Ectodermal cell (in vitro differentiated cells): ENCODE data around the gene TM2D3. TPM values are rescaled to one million over a fixed set of nuclear protein-coding genes. Genes with fewer than 3 reads are reported as not detected.

Source experiments
- H3K27ac ChIP-seq: 2 replicates; pipeline ENCODE4 v1.7.0; 2013; ENCODE audit warnings: mild to moderate bottlenecking, low read depth, low read length; ENCODE audit not compliant: insufficient read depth, poor library complexity, severe bottlenecking
- H3K27me3 ChIP-seq: 2 replicates; pipeline ENCODE4 v1.7.0; 2013; ENCODE audit warnings: mild to moderate bottlenecking, low read length; ENCODE audit not compliant: insufficient read depth, control insufficient read depth, poor library complexity, severe bottlenecking
- H3K36me3 ChIP-seq: one replicate; pipeline ENCODE4 v1.7.0; 2013; ENCODE audit warnings: low read length; ENCODE audit not compliant: control insufficient read depth, insufficient read depth
- H3K4me1 ChIP-seq: one replicate; pipeline ENCODE4 v1.7.0; 2013; ENCODE audit warnings: low read length; ENCODE audit not compliant: control insufficient read depth, insufficient read depth
- H3K4me3 ChIP-seq: 2 replicates; pipeline ENCODE4 v1.7.0; 2013; ENCODE audit warnings: low read depth, low read length, control low read depth; ENCODE audit not compliant: insufficient read depth
- H3K9me3 ChIP-seq: 2 replicates; pipeline ENCODE4 v1.7.0; 2013; ENCODE audit warnings: mild to moderate bottlenecking, low read length, moderate library complexity; ENCODE audit not compliant: control insufficient read depth
- WGBS, 2 experiments: methylation state at CpG; one replicate each; pipeline ENCODE4 v1.1.7; 2013; ENCODE audit warnings: missing lambda C conversion rate in 2 of 2; 5-methylcytosine and 5-hydroxymethylcytosine counted together
- polyA plus RNA-seq, 4 experiments: library from polyadenylated mRNA; stranded (reverse); fragments of 50-300 nt; gene quantifications; one replicate each; pipeline ENCODE4 v1.2.3, GENCODE V29; 2013

The TM2D3 gene, protein sequence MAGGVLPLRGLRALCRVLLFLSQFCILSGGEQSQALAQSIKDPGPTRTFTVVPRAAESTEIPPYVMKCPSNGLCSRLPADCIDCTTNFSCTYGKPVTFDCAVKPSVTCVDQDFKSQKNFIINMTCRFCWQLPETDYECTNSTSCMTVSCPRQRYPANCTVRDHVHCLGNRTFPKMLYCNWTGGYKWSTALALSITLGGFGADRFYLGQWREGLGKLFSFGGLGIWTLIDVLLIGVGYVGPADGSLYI
- 35.9 TPM for polyA plus RNA-seq (2013, experiment 1 of 4)
- 37.7 TPM for polyA plus RNA-seq (2013, experiment 2 of 4)
- polyA plus RNA-seq (2013, experiment 3 of 4), result 31.6 TPM
- polyA plus RNA-seq (2013, experiment 4 of 4), result 38.1 TPM

DNA sequence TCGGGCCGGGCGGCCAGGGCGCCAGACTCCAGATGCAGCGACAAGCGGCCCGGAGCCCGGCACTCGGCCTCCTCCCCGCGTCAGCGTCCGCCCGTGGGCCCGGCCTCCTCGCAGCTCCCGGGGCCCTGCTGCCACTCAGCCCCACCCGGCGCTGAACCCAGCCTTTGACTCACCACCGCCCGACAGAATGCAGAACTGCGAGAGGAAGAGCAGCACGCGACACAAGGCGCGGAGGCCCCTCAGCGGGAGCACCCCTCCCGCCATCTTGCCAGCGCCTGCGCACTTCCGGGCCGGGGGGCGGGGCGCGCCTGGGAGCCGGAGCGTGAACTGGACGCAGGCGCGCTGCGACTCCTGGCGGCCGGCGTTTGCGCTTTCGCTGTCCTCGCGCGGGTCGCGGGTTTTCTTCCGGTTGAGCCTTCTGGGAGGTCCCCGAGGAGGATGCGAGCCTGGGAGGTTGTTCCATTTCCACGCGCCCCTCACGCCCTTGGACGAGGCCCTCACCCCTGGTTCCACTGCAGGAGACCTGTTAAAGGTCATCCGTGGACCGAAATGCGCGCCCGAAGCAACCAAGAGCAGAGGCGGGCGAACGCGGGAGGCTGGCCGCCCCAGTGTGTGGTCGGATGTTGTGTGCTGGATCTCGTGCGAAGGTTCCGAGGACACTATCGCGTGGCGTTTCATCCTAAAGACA, at the start of gene TM2D3:
Gene TM2D3 (minus strand): TSS at position 284 of the 688 bp plus-strand sequence. CDS start 20 bp downstream, at position 264.
- Histone ChIP-seq H3K4me3 (peak within 1 kb of the TSS; percentile 76), H3K27me3 (no peaks in the 10 kb centered on the region), H3K9me3 (no peaks in the 10 kb centered on the region), H3K36me3 (no peaks in the 10 kb centered on the region), H3K4me1 (no peaks in the 10 kb centered on the region), H3K27ac (peak within 1 kb of the TSS; percentile 77)
- 1% methylated on average over 75 of the region's 75 CpGs for whole genome bisulfite sequencing, 2 experiments

DNA sequence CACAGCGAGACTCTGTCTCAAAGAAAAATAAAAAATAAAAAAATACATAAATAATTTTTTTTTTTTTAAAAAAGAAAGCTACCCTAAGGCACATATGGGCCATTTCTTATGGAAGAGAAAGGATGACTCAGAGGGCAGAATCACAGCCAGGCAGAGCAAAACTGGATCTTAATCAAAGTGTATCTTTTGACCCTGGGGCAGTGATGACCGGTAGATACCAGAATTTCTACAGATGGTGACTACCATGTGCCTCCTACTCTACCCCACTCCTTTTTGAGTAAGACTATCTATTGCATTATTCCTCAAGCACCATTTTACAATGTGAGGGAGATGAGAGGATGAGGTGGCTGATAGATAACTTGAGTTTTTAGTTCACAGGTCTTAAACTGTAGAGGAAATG, 46.1 kb upstream of the TM2D3 start:
- peaks cover 2% of the 10 kb centered on the region for H3K36me3 ChIP-seq
- no peaks in the 10 kb centered on the region for H3K9me3 ChIP-seq
- H3K27ac ChIP-seq, result no peak overlapping the region
- no peaks in the 10 kb centered on the region for H3K4me1 ChIP-seq
- no peaks in the 10 kb centered on the region for H3K27me3 ChIP-seq
- 80 to 100% methylated on average over 1 of the region's 2 CpGs for WGBS, 2 experiments
- no peak overlapping the region for H3K4me3 ChIP-seq

DNA sequence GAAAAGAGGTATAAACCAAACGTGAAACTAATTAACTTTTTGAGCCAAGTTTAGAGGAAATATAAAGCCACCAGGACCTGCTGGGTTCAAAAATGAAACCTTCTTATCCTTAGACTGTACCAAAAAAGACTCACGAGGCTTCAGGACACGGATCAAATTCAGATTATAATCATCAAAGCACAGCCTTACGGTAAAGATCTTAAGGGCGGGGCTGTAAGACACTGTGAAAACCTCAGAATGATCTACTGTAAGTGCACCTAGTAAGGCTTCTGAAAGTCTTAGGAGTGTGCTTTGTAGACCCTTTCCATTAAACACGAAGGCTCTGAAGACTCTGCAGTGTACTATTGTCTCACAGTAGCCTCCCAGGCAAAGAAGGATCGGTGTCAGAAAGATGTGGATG, 45.3 kb upstream of the TM2D3 start:
- no peak overlapping the region for H3K4me3 ChIP-seq
- no peaks in the 10 kb centered on the region for H3K9me3 ChIP-seq
- H3K27me3 ChIP-seq, result no peaks in the 10 kb centered on the region
- 94 to 95% methylated on average over 7 of the region's 7 CpGs for WGBS, 2 experiments
- H3K4me1 ChIP-seq, result no peaks in the 10 kb centered on the region
- peaks cover 2% of the 10 kb centered on the region for H3K36me3 ChIP-seq
- no peak overlapping the region for H3K27ac ChIP-seq

DNA sequence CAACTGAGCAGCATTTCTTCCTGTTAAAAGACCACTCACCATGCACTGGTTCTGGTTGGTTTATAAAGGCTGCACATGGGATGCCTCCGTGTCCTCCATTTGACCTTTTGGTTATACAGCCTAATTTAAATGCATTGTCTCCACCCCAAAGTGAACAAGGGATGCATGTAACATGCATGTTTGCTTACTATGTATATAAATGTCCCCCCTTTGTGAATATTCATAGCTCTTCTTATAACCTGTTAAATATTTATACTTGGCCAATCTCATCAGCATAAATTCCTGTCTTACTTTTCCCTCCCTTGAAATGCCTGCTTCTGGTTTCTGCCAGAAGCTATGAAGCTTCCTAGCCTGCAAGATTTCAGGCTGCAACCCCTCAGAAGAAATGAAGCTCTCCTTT, 44.6 kb upstream of the TM2D3 start:
- 94 to 100% methylated on average over 1 of the region's 1 CpG for WGBS, 2 experiments
- Histone ChIP-seq H3K27me3 (no peaks in the 10 kb centered on the region), H3K9me3 (no peaks in the 10 kb centered on the region), H3K27ac (no peak overlapping the region), H3K4me1 (no peaks in the 10 kb centered on the region), H3K36me3 (peaks cover 2% of the 10 kb centered on the region), H3K4me3 (no peak overlapping the region)

DNA sequence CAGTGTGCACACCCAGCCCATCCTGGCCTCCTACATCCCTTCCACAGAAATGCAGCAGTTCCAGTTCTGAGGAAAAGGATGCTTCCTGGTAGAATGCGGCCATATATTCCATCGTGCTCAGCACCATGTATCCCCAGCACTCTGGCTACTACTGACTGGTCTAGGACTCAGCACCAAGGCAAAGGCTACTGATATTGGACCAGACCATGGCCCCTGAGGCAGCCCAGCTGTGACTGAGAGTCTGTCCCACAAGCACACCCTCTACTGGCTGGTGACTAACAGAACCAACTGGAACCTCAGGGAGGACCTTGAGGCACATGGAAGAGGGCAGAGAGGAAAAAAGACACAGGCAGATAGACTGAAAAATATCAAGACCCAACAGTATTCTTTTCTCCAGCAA, 42.1 kb upstream of the TM2D3 start:
- Histone ChIP-seq H3K4me1 (no peaks in the 10 kb centered on the region), H3K27ac (no peak overlapping the region), H3K9me3 (no peaks in the 10 kb centered on the region), H3K27me3 (no peaks in the 10 kb centered on the region), H3K4me3 (no peak overlapping the region), H3K36me3 (peaks cover 2% of the 10 kb centered on the region)
- 97% methylated on average over 2 of the region's 2 CpGs for WGBS, 2 experiments

DNA sequence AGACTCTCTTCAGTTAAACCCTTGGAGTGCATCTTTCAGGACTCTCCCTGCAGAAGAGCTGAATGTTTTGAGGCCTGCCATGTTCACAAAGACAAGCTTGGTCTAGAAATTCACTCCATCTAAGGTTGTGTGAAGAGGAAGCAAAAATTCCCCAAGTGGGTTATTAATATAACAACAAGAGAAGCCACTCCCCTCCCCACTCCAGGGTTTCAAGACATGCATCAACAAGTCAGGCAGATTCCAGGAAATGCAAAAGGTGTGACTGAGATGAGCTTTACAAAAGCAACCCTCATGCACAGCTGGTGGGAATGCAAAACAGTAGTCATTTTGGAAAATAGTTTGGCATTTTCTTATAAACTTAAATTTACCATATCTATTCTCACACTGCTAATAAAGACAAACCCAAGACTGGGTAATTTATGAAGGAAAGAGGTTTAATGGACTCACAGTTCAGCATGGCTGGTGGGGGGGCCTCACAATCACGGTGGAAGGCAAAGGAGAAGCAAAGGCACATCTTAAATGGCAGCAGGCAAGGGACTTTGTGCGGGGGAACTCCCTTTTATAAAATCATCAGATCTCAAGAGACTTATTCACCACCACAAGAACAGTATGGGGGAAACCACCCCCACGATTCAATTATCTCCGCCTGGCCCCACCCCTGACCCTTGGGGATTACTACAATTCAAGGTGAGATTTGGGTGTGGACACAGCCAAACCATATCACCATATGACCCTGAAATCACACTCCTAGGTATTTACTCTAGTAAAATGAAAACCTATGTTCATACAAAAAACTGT, 40.8 kb upstream of the TM2D3 start:
- peaks cover 2% of the 10 kb centered on the region for H3K36me3 ChIP-seq
- H3K27me3 ChIP-seq, result no peaks in the 10 kb centered on the region
- no peaks in the 10 kb centered on the region for H3K9me3 ChIP-seq
- 81 to 94% methylated on average over 4 of the region's 4 CpGs for WGBS, 2 experiments
- H3K27ac ChIP-seq, result no peak overlapping the region
- H3K4me1 ChIP-seq, result no peaks in the 10 kb centered on the region
- H3K4me3 ChIP-seq, result no peak overlapping the region

DNA sequence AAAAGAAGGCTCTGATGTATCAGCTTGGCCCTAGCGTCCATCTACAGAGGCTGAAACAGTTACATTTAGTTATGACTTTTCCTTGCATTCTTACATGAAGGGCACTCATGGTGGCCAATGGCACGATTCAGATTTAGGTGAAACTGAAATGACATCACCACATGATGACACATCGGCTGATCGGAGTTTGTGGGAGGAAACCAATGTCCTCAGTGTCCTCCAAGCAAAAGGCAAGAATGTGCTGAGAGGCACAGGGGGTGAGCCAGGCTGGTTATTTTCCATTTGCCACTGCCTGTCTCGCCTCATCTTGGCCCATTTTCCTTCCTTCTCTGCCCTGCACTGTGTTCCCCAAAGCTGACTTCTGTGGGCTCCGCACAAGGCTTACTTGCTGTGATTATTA, 37.7 kb upstream of the TM2D3 start:
- Histone ChIP-seq H3K4me3 (no peak overlapping the region), H3K4me1 (no peaks in the 10 kb centered on the region), H3K36me3 (no peaks in the 10 kb centered on the region), H3K27me3 (no peaks in the 10 kb centered on the region), H3K27ac (no peak overlapping the region), H3K9me3 (no peaks in the 10 kb centered on the region)
- 87 to 93% methylated on average over 5 of the region's 6 CpGs for WGBS, 2 experiments

DNA sequence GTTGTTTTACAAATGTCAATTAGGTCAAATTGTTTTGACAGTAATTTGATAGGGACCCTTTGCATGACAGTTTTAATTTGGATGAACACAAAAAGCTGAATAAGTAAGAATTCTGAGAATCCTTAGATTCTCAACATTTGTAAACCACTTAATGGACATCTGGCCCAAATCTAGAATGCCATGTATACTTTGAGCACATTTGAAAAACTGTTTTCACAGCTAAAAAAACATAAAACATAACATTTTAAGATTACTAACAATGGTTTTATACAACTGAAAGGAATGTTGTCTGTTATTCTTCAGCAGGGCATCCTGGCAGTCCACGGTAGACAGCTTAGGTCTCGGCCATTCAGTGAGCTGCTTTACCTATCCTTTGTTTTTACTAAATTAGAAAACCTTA, 34.5 kb upstream of the TM2D3 start:
- no peak overlapping the region for H3K27ac ChIP-seq

DNA sequence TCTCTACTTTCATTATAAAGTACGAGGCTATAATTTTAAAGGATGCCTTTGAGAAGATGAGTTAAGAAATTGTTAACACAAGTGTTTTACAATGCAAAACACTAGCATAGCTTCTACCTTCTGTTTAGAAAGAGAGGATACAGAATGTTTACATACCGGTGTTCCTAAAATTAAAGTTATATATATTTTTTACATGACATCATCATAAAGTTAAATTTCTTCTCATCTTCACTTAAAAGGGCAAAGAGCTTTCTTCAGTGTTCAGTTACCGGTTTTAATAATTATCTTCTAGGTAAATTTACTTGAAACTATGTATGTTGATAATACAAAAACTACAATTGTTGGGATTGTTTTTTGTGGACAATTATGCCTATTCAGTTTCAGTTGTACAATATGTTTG, 32.7 kb upstream of the TM2D3 start:
- no peaks in the 10 kb centered on the region for H3K9me3 ChIP-seq
- no peaks in the 10 kb centered on the region for H3K4me1 ChIP-seq
- H3K4me3 ChIP-seq, result no peak overlapping the region
- 100% methylated on average over 1 of the region's 3 CpGs; no CpG with 5 or more reads in 1 of the 2 experiments for WGBS, 2 experiments
- H3K27ac ChIP-seq, result no peak overlapping the region
- H3K27me3 ChIP-seq, result no peaks in the 10 kb centered on the region
- H3K36me3 ChIP-seq, result peaks cover 2% of the 10 kb centered on the region

More for the DNA sequence above, 34.5 kb upstream of the TM2D3 start:
- no peaks in the 10 kb centered on the region for H3K4me1 ChIP-seq
- no peaks in the 10 kb centered on the region for H3K27me3 ChIP-seq
- WGBS, 2 experiments, result 82 to 95% methylated on average over 2 of the region's 2 CpGs
- no peaks in the 10 kb centered on the region for H3K9me3 ChIP-seq
- H3K4me3 ChIP-seq, result no peak overlapping the region
- peaks cover 2% of the 10 kb centered on the region for H3K36me3 ChIP-seq

DNA sequence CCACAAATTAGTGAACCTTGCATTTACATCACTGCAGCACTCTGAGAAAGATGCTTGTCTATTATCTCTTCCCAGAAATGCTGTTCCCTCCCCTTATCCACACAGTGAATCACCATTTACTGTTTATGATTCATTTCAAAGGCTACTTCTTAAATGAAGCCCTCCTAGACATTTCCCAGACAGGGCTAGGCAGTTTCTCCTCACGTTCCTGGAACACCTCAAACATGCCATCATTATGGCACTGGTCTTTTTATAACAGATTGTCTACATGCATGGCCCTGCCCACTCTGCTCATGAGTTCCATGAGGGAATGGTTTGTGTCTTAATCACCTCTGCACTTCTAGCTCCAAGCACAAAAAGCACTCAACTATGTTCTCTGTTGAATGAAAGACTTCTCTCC, 32.2 kb upstream of the TM2D3 start:
- no peaks in the 10 kb centered on the region for H3K4me1 ChIP-seq
- H3K4me3 ChIP-seq, result no peak overlapping the region
- no peaks in the 10 kb centered on the region for H3K27me3 ChIP-seq
- no peaks in the 10 kb centered on the region for H3K9me3 ChIP-seq
- H3K36me3 ChIP-seq, result peaks cover 2% of the 10 kb centered on the region
- WGBS, 2 experiments, result 93 to 100% methylated on average over 1 of the region's 1 CpG
- no peak overlapping the region for H3K27ac ChIP-seq
